Lower leg skin (tissue), 3 donors: Measurements from ENCODE around the gene IPO13.

Experiments
- CTCF ChIP-seq, 3 donors: fragments of 450-650 bp; IDR thresholded peaks; one replicate each; pipeline ENCODE4 v1.5.1; 2016; ENCODE audit warnings: antibody characterized with exemption in 3 of 3, mild to moderate bottlenecking in 3 of 3, moderate library complexity in 2 of 3
- POLR2A ChIP-seq, 2 donors: fragments of 450-650 bp; IDR thresholded peaks; one replicate each; pipeline ENCODE4 v1.6.1; 2016 to 2017; ENCODE audit warnings: antibody characterized with exemption in 2 of 2, mild to moderate bottlenecking in 1 of 2, moderate library complexity in 1 of 2

- TF ChIP-seq CTCF (IDR thresholded peaks at IDR 0.05), result no peak
- no peak for TF ChIP-seq POLR2A (IDR thresholded peaks at IDR 0.05)
Observed at GRCh38 chr1:43977376-43978263, 30.9 kb downstream of the IPO13 start.
